WERI-Rb-1 (cell line): ENCODE data around the gene SLC22A3.

Source experiments
- DNase-seq: peaks from one replicate; pipeline ENCODE4 v3.0.0-alpha.2; 2020
- H3K27ac ChIP-seq: fragments of 250-450 bp; sonication (Bioruptor Pico); 2 replicates; pipeline ENCODE4 v1.5.1; 2020; ENCODE audit warnings: mild to moderate bottlenecking, moderate library complexity
- H3K27me3 ChIP-seq: fragments of 250-450 bp; sonication (Bioruptor Pico); 2 replicates; pipeline ENCODE4 v1.5.1; 2021; ENCODE audit warnings: mild to moderate bottlenecking, low read depth, moderate library complexity; ENCODE audit not compliant: insufficient read depth, severe bottlenecking
- H3K36me3 ChIP-seq: fragments of 250-450 bp; sonication (Bioruptor Pico); 2 replicates; pipeline ENCODE4 v1.5.1; 2020; ENCODE audit warnings: mild to moderate bottlenecking, moderate library complexity
- H3K4me3 ChIP-seq: 2 replicates; pipeline ENCODE4 v1.5.1; 2011; ENCODE audit warnings: low read depth, mild to moderate bottlenecking, control low read depth, low read length
- H3K9me3 ChIP-seq: fragments of 250-450 bp; sonication (Bioruptor Pico); 2 replicates; pipeline ENCODE4 v1.5.1; 2021; ENCODE audit warnings: mild to moderate bottlenecking, moderate library complexity; ENCODE audit not compliant: severe bottlenecking
- TF ChIP-seq, protein P1 (sequence below): IDR thresholded peaks from 2 replicates; pipeline ENCODE4 v1.5.1; 2011; ENCODE audit warnings: low read depth, mild to moderate bottlenecking, control low read depth, inconsistent platforms, low read length

SLC22A3 gene

DNA sequence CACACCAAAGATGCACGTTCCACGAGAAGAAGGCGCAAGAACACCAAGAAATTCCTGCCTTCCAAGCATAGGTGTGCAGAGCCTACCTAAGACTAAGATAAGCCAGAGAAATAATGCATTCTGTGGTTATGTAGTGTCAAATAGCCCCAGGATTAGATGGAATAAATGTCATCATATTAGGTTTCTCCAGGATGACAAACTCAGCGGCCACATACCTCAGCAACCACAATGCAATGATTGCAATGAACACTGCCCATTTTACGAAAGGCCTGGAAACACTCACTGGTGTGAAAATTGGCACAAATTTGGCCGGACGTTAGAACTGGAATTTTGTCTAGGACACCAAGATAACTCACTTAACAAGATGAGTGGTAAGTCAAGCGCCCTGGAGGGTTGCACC, 129.7 kb downstream of the SLC22A3 start:
- H3K9me3 ChIP-seq: no peaks in the 10 kb centered on the region
- TF ChIP-seq, protein P1, sequence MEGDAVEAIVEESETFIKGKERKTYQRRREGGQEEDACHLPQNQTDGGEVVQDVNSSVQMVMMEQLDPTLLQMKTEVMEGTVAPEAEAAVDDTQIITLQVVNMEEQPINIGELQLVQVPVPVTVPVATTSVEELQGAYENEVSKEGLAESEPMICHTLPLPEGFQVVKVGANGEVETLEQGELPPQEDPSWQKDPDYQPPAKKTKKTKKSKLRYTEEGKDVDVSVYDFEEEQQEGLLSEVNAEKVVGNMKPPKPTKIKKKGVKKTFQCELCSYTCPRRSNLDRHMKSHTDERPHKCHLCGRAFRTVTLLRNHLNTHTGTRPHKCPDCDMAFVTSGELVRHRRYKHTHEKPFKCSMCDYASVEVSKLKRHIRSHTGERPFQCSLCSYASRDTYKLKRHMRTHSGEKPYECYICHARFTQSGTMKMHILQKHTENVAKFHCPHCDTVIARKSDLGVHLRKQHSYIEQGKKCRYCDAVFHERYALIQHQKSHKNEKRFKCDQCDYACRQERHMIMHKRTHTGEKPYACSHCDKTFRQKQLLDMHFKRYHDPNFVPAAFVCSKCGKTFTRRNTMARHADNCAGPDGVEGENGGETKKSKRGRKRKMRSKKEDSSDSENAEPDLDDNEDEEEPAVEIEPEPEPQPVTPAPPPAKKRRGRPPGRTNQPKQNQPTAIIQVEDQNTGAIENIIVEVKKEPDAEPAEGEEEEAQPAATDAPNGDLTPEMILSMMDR: no peak
- DNase-seq: no peak
- no peaks in the 10 kb centered on the region for H3K36me3 ChIP-seq
- H3K27me3 ChIP-seq: peaks cover 30% of the 10 kb centered on the region
- H3K27ac ChIP-seq: no peak overlapping the region
- no peak overlapping the region for H3K4me3 ChIP-seq

DNA sequence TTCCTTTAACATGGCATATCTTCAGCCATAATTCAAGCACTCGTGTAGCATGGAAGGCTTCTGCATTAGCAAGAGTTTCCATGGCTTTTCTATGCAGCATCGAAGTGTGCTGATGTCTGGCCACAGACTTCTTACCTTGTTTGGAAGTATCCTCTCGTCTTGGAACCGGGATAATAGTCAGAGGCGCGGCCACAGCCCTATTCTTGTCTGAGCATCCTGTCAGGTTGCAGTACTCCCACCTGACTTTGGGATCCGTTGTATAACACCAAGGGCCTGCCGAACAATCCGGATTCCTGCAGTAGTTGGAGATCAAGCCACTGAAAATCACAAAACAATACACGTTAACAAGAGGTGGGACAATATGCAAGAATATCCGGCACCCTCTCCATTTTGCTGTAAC, 138.9 kb downstream of the SLC22A3 start:
- Histone ChIP-seq H3K27ac (no peak overlapping the region), H3K9me3 (no peaks in the 10 kb centered on the region), H3K4me3 (no peak overlapping the region), H3K36me3 (no peaks in the 10 kb centered on the region), H3K27me3 (peaks cover 59% of the 10 kb centered on the region)
- TF ChIP-seq, protein P1: no peak
- no peak for DNase-seq

DNA sequence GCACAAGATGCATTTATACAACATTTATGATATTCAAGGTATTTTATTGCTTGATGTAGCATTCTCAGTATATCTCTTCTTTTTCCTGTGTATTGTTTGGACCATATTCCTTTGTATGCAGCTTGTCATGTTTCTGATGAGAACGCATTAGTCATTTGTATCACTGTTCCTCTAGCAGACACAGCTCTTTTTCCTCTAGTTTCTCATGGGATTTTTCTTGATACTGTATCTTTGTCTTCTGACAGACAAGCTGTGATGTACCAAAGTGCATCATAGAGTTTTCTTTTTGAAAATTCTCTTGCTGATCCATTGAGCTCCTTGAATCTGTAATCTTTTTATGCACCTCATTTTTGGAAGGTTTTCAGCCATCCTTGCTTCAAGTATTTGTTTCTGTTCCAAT, 140.9 kb downstream of the SLC22A3 start:
- Histone ChIP-seq H3K27me3 (peaks cover 55% of the 10 kb centered on the region), H3K9me3 (no peaks in the 10 kb centered on the region), H3K4me3 (no peak overlapping the region), H3K36me3 (no peaks in the 10 kb centered on the region), H3K27ac (no peak overlapping the region)
- TF ChIP-seq, protein P1: no peak
- DNase-seq: no peak

DNA sequence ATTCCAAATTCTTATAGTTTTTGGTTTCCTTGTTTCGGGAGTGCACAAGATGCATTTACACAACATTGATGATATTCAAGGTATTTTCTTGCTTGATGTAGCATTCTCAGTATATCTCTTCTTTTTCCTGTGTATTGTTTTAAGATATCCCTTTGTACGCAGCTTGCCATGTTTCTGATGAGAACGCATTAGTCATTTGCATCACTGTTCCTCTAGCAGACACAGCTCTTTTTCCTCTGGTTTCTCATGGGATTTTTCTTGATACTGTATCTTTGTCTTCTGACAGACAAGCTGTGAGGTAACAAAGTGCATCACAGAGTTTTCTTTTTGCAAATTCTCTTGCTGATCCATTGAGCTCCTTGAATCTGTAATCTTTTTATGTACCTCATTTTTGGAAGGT, 146.4 kb downstream of the SLC22A3 start:
- peaks cover 47% of the 10 kb centered on the region for H3K27me3 ChIP-seq
- no peak overlapping the region for H3K27ac ChIP-seq
- TF ChIP-seq, protein P1: no peak
- H3K9me3 ChIP-seq: no peaks in the 10 kb centered on the region
- no peaks in the 10 kb centered on the region for H3K36me3 ChIP-seq
- DNase-seq: no peak
- H3K4me3 ChIP-seq: no peak overlapping the region

DNA sequence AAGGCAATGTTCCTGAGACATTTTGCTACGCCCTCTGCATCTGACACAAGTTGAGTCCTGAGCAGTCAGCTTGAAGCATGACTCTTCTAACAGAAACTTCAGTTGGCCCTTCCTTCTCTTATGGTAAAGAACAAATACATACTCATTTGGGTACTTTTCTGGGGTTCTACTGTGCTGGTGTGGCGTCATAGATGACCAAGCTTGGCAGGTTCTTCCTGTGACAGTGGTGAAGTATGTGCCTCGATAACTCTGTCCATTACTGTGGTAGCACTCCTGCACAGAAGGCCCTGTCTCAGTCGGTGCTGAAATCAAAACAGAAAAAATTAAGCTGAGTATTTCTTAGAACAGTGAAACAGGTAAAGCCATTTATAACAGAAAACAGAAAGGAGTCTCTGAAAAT, 152.5 kb downstream of the SLC22A3 start:
- DNase-seq: no peak
- H3K27ac ChIP-seq: no peak overlapping the region
- H3K27me3 ChIP-seq: peaks cover 33% of the 10 kb centered on the region
- H3K4me3 ChIP-seq: no peak overlapping the region
- no peaks in the 10 kb centered on the region for H3K9me3 ChIP-seq
- H3K36me3 ChIP-seq: no peaks in the 10 kb centered on the region
- TF ChIP-seq, protein P1: no peak
